Adrenal gland (tissue), 5 donors: Measurements from ENCODE around the gene CEP63.

Source experiments
- CTCF ChIP-seq, 6 experiments: fragments of 450-650 bp in 4 of 6; fragments of 200-600 bp in 2 of 6; sonication (generic) in 1 of 6; IDR thresholded peaks; 1 replicate in 5 of 6; 2 replicates in 1 of 6; pipeline versions ENCODE4 v1.5.1 to v1.8.0; 2016 to 2021; ENCODE audit warnings: antibody characterized with exemption in 6 of 6, mild to moderate bottlenecking in 2 of 6, moderate library complexity in 1 of 6
- POLR2A ChIP-seq, 2 donors: fragments of 450-650 bp; IDR thresholded peaks; one replicate each; pipeline ENCODE4 v1.6.1; 2017; ENCODE audit warnings: antibody characterized with exemption in 2 of 2, mild to moderate bottlenecking in 2 of 2, moderate library complexity in 1 of 2
- donor health status: DM: no; HTN: no; CAD: no.

GRCh38 chr3:134495980-134496379, 10.1 kb downstream of the CEP63 start:
- TF ChIP-seq POLR2A (IDR thresholded peaks at IDR 0.05) (no peak), CTCF (IDR thresholded peaks at IDR 0.05) (no peak)
